Kidney epithelial cell (primary cell): Measurements from ENCODE around the gene TRIM4. TPM values are rescaled to one million over a fixed set of nuclear protein-coding genes. Genes with fewer than 3 reads are reported as not detected.
"Not testable (repeated sequence)": the region's sequence is repeated elsewhere in the genome, so short reads cannot be mapped to it uniquely, and the experiment has no call there.

Source experiments
- DNase-seq: peaks from one replicate; pipeline ENCODE4 v3.0.0-alpha.2; 2010; ENCODE audit warnings: low read depth
- H3K27me3 ChIP-seq: 2 replicates; pipeline ENCODE4 v1.6.0; 2011; ENCODE audit warnings: low read length; ENCODE audit not compliant: control insufficient read depth, insufficient read depth
- H3K36me3 ChIP-seq: 2 replicates; pipeline ENCODE4 v1.5.1; 2011; ENCODE audit warnings: low read length; ENCODE audit not compliant: control insufficient read depth, insufficient read depth
- H3K4me3 ChIP-seq: 2 replicates; pipeline ENCODE4 v1.5.1; 2011; ENCODE audit warnings: low read depth, mild to moderate bottlenecking, control low read depth, low read length
- total RNA-seq: library from RNA; depleted of rRNA; stranded (reverse); fragments of >200 nt; gene quantifications from 2 replicates; pipeline ENCODE4 v1.2.3, GENCODE V29; 2015
- TF ChIP-seq, protein P1 (sequence below): IDR thresholded peaks from 2 replicates; pipeline ENCODE4 v1.5.1; 2011; ENCODE audit warnings: mild to moderate bottlenecking, moderate library complexity, low read length, control low read depth, inconsistent platforms; ENCODE audit not compliant: insufficient read depth, poor library complexity, severe bottlenecking

TRIM4 gene, protein sequence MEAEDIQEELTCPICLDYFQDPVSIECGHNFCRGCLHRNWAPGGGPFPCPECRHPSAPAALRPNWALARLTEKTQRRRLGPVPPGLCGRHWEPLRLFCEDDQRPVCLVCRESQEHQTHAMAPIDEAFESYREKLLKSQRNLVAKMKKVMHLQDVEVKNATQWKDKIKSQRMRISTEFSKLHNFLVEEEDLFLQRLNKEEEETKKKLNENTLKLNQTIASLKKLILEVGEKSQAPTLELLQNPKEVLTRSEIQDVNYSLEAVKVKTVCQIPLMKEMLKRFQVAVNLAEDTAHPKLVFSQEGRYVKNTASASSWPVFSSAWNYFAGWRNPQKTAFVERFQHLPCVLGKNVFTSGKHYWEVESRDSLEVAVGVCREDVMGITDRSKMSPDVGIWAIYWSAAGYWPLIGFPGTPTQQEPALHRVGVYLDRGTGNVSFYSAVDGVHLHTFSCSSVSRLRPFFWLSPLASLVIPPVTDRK
- 32.6 and 36.0 TPM in 2 replicates for total RNA-seq

DNA sequence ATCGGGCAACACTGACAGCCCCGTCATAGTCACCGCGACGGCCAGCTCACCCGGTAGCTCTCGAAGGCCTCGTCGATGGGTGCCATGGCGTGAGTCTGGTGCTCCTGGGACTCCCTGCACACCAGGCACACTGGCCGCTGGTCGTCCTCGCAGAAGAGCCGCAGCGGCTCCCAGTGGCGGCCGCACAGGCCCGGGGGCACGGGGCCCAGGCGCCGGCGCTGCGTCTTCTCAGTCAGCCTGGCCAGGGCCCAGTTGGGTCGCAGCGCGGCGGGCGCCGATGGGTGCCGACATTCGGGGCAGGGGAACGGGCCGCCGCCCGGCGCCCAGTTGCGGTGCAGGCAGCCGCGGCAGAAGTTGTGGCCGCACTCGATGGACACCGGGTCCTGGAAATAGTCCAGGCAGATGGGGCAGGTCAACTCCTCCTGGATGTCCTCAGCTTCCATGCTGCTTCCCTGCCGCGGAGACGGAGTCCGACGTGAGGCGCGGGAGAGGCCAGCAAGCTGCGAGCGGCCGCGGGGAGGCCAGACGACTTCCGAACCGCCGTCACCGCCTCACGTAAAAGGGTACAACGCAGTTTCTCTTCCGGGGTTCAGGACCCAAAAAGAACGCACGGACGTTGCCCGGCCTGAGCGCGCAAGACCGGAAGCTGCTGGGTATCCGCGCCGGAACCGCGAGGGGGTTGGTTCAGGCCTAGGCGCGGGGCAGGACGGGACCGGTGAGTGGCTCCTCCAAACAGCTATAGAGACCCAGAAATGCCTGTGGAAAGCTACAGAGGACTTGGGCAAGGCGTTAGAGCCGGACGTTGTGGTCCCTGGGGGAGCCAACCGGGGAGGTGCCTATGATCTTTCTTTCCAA lies at the start of gene TRIM4:
Gene TRIM4, minus strand, starts transcription at position 572 of the 855 bp plus-strand sequence. Its CDS starts 129 bp downstream, at position 443.
- TF ChIP-seq, protein P1, sequence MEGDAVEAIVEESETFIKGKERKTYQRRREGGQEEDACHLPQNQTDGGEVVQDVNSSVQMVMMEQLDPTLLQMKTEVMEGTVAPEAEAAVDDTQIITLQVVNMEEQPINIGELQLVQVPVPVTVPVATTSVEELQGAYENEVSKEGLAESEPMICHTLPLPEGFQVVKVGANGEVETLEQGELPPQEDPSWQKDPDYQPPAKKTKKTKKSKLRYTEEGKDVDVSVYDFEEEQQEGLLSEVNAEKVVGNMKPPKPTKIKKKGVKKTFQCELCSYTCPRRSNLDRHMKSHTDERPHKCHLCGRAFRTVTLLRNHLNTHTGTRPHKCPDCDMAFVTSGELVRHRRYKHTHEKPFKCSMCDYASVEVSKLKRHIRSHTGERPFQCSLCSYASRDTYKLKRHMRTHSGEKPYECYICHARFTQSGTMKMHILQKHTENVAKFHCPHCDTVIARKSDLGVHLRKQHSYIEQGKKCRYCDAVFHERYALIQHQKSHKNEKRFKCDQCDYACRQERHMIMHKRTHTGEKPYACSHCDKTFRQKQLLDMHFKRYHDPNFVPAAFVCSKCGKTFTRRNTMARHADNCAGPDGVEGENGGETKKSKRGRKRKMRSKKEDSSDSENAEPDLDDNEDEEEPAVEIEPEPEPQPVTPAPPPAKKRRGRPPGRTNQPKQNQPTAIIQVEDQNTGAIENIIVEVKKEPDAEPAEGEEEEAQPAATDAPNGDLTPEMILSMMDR, result peak; percentile 20
- Histone ChIP-seq H3K27me3 (no peaks in the 10 kb centered on the region), H3K4me3 (peak within 1 kb of the TSS; percentile 64), H3K36me3 (no peaks in the 10 kb centered on the region)
- peak; percentile 52 for DNase-seq

DNA sequence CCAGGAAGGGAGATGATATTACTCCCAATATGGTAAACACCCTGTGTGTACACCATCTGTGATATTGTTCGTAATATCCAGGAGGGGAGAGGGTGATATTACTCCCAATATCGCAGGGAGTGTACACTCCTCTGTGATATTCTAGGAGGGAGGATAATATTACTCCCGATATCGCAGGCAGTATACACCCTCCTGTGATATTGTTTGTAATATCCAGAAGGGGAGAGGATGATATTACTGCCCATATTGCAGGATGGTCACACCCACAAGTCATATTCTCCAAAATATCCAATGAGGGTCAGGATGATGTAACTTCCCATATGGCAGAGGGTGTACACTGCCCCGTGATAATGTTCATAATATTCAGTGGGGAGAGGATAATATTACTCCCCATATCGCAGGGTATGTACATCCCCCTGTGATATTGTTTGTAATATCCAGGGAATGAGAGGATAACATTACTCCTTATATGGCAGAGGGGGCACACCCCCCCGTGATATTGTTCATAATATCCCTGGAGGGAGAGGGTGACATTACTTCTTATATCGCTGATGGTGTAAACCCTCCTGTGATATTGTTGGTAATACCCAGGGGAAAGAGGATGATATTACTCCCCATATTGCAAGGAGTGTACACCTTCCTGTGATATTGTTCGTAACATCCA lies 39.4 kb upstream of the TRIM4 start:
- Histone ChIP-seq H3K36me3 (no peaks in the 10 kb centered on the region), H3K27me3 (no peaks in the 10 kb centered on the region), H3K4me3 (no peak overlapping the region)
- no peak for DNase-seq
- TF ChIP-seq, protein P1, result no peak

DNA sequence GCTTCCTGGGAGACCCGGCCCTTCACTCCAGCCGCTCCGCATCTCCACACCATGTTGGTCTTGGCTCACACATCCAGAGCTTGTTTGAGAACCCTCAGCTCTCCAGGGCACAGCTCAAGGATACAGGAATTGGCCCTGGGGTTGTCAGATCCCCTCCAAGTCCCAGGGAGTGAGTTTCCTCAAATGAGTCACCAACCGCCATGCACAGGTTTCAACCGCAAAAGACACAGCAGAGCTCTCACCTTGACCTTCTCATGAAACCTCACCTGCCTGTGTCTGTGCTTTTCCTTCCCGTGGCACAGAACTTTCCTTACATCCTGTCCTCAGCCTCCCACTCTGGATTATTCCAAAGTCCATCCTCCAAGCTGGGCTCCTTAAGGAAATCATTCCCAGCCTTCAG lies 35.9 kb upstream of the TRIM4 start:
- TF ChIP-seq, protein P1, result no peak
- H3K4me3 ChIP-seq, result no peak overlapping the region
- H3K36me3 ChIP-seq, result no peaks in the 10 kb centered on the region
- DNase-seq, result no peak
- no peaks in the 10 kb centered on the region for H3K27me3 ChIP-seq

DNA sequence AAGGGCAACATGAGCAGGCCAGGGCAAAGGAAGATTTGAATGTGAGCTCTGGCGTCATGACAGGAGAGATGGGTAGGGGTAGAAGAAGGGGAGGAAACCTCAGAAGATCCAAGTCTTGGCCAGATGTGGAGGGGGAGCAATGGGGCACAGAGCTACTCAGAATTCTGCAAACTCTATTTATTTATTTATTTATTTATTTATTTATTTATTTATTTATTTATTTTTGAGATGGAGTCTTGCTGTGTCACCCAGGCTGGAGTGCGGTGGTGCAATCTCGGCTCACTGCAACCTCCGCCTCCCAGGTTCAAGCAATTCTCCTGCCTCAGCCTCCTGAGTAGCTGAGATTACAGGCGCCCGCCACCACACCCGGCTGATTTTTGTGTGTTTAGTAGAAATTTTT lies 35.3 kb upstream of the TRIM4 start:
- not testable (repeated sequence) for DNase-seq, H3K27me3 ChIP-seq, H3K36me3 ChIP-seq, H3K4me3 ChIP-seq

DNA sequence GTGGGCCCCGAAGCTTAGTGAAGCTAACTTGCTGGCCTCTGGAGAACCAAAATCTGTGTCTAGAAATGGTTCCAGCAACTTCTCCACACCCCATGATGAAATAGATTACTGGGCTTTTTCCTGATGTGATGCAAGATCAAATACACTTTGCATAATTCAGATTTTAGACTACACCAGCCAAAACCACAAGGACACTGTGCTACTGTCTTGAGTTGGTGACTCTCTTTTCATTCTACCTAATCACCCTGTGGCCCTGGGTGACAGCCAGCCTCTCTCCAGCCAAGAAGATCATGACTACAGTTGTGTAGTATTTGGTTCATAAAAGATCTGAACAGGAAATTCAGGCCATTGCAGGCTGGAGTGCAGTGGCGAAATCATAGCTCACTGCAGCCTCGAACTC lies 34.3 kb upstream of the TRIM4 start:
- no peak for DNase-seq
- TF ChIP-seq, protein P1, result no peak

DNA sequence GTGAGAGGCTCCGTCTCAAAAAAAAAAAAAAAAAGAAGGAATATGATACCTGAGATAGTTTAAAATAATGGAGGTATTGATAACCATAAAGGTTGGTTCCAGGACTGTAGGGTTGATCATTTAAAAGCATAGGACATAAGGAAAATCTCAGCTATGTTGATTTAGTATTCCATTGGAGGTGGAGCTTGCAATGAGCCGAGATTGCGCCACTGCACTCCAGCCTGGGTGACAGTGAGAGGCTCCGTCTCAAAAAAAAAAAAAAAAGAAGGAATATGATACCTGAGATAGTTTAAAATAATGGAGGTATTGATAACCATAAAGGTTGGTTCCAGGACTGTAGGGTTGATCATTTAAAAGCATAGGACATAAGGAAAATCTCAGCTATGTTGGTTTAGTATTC lies 33.3 kb upstream of the TRIM4 start:
- not testable (repeated sequence) for H3K27me3 ChIP-seq, H3K36me3 ChIP-seq, H3K4me3 ChIP-seq, DNase-seq

More for the DNA sequence above, 34.3 kb upstream of the TRIM4 start:
- Histone ChIP-seq H3K4me3 (no peak overlapping the region), H3K27me3 (no peaks in the 10 kb centered on the region), H3K36me3 (no peaks in the 10 kb centered on the region)

DNA sequence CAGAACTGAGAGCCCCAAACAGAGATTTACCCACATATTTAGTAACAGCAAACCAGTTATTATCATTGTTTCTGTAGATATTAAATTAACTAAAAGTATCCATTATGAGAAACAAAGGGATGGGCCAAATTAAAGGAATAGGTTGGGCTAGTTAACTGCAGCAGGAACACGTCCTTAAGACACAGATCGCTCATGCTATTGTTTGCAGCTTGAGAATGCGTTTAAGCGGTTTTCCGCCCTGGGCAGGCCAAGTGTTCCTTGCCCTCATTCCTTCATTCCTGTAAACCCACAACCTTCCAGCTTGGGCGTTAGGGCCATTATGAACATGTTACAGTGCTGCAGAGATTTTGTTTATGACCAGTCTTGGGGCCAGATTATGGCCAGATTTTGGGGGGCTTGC lies 31.5 kb upstream of the TRIM4 start:
- H3K4me3 ChIP-seq, H3K27me3 ChIP-seq, H3K36me3 ChIP-seq, DNase-seq: not testable (repeated sequence)
